H9 (cell line): ENCODE data around the gene SOCS1. TPM values are rescaled to one million over a fixed set of nuclear protein-coding genes. Genes with fewer than 3 reads are reported as not detected.

Experiments used
- DNase-seq: peaks from one replicate; pipeline ENCODE4 v3.0.0-alpha.2; 2017
- H2AFZ ChIP-seq: one replicate; pipeline ENCODE4 v1.6.1; 2013; ENCODE audit warnings: mild to moderate bottlenecking, low read length, control low read depth, moderate library complexity
- H2AK5ac ChIP-seq: 2 replicates; pipeline ENCODE4 v1.6.1; 2013; ENCODE audit warnings: low read length, control low read depth, mixed read lengths; ENCODE audit not compliant: insufficient read length
- H2BK120ac ChIP-seq: one replicate; pipeline ENCODE4 v1.6.1; 2013; ENCODE audit warnings: low read depth, mild to moderate bottlenecking, low read length, control low read depth, inconsistent platforms; ENCODE audit not compliant: poor library complexity, severe bottlenecking
- H2BK12ac ChIP-seq: 2 replicates; pipeline ENCODE4 v1.6.1; 2013; ENCODE audit warnings: low read length, control low read depth, mixed read lengths, low read depth; ENCODE audit not compliant: insufficient read length
- H2BK15ac ChIP-seq: 2 replicates; pipeline ENCODE4 v1.6.1; 2013; ENCODE audit warnings: low read depth, low read length, control low read depth
- H2BK20ac ChIP-seq: one replicate; pipeline ENCODE4 v1.6.1; 2013; ENCODE audit warnings: low read depth, mild to moderate bottlenecking, low read length, control low read depth, inconsistent platforms; ENCODE audit not compliant: poor library complexity, severe bottlenecking
- H2BK5ac ChIP-seq: 2 replicates; pipeline ENCODE4 v1.6.1; 2013; ENCODE audit warnings: low read length, control low read depth, mixed read lengths; ENCODE audit not compliant: insufficient read length
- H3K14ac ChIP-seq: 2 replicates; pipeline ENCODE4 v1.6.1; 2013; ENCODE audit warnings: low read length, control low read depth; ENCODE audit not compliant: insufficient read depth
- H3K18ac ChIP-seq: 2 replicates; pipeline ENCODE4 v1.6.1; 2013; ENCODE audit warnings: low read depth, mild to moderate bottlenecking, mixed read lengths, low read length, control low read depth; ENCODE audit not compliant: insufficient read length
- H3K23ac ChIP-seq: 2 replicates; pipeline ENCODE4 v1.6.1; 2013; ENCODE audit warnings: low read length, control low read depth, mixed read lengths, low read depth; ENCODE audit not compliant: insufficient read length
- H3K23me2 ChIP-seq: 2 replicates; pipeline ENCODE4 v1.6.1; 2013; ENCODE audit warnings: low read depth, mild to moderate bottlenecking, mixed read lengths, low read length, control low read depth; ENCODE audit not compliant: insufficient read length, poor library complexity, severe bottlenecking
- H3K27ac ChIP-seq: 2 replicates; pipeline ENCODE4 v1.5.1; 2013; ENCODE audit warnings: low read length, control low read depth, mixed read lengths, low read depth; ENCODE audit not compliant: insufficient read length
- H3K27me3 ChIP-seq: 2 replicates; pipeline ENCODE4 v1.6.1; 2013; ENCODE audit warnings: low read length, control low read depth, inconsistent platforms; ENCODE audit not compliant: insufficient read depth
- H3K4ac ChIP-seq: 2 replicates; pipeline ENCODE4 v1.6.1; 2013; ENCODE audit warnings: low read depth, mild to moderate bottlenecking, control low read depth, inconsistent platforms, low read length, moderate library complexity
- H3K4me1 ChIP-seq: 2 replicates; pipeline ENCODE4 v1.6.1; 2013; ENCODE audit warnings: low read length, control low read depth, inconsistent platforms; ENCODE audit not compliant: insufficient read depth
- H3K4me2 ChIP-seq: 2 replicates; pipeline ENCODE4 v1.6.1; 2013; ENCODE audit warnings: low read length, control low read depth, mixed read lengths; ENCODE audit not compliant: insufficient read length, insufficient read depth
- H3K56ac ChIP-seq: 2 replicates; pipeline ENCODE4 v1.6.1; 2013; ENCODE audit warnings: low read depth, mild to moderate bottlenecking, mixed read lengths, low read length, control low read depth; ENCODE audit not compliant: insufficient read length
- H3K79me1 ChIP-seq: 2 replicates; pipeline ENCODE4 v1.6.1; 2013; ENCODE audit warnings: low read depth, mild to moderate bottlenecking, moderate library complexity, low read length, control low read depth, inconsistent platforms; ENCODE audit not compliant: insufficient read depth, poor library complexity, severe bottlenecking
- H3K79me2 ChIP-seq: 2 replicates; pipeline ENCODE4 v1.6.1; 2013; ENCODE audit warnings: low read length, control low read depth, inconsistent platforms; ENCODE audit not compliant: insufficient read depth
- H3K9ac ChIP-seq: 2 replicates; pipeline ENCODE4 v1.6.1; 2013; ENCODE audit warnings: low read length, control low read depth, mixed read lengths; ENCODE audit not compliant: insufficient read length; ENCODE audit errors: extremely low read depth
- H3K9me3 ChIP-seq: one replicate; pipeline ENCODE4 v1.6.1; 2013; ENCODE audit warnings: low read depth, low read length, inconsistent platforms; ENCODE audit not compliant: control insufficient read depth
- H3T11ph ChIP-seq: one replicate; pipeline ENCODE4 v1.6.1; 2013; ENCODE audit warnings: mild to moderate bottlenecking, low read length, control low read depth, inconsistent platforms
- H4K20me1 ChIP-seq: one replicate; pipeline ENCODE4 v1.6.1; 2013; ENCODE audit not compliant: control insufficient read depth, insufficient read length, insufficient read depth
- H4K5ac ChIP-seq: 2 replicates; pipeline ENCODE4 v1.6.1; 2013; ENCODE audit warnings: low read depth, mild to moderate bottlenecking, mixed read lengths, low read length, control low read depth; ENCODE audit not compliant: insufficient read length
- H4K8ac ChIP-seq: replicated peaks from 2 replicates; pipeline ENCODE4 v1.6.1; 2013; ENCODE audit warnings: low read length, control low read depth, mixed read lengths, low read depth; ENCODE audit not compliant: insufficient read length
- H4K91ac ChIP-seq: 2 replicates; pipeline ENCODE4 v1.6.1; 2013; ENCODE audit warnings: low read depth, mild to moderate bottlenecking, moderate library complexity, mixed read lengths, low read length, control low read depth; ENCODE audit not compliant: insufficient read length
- H3K27ac Mint-ChIP-seq, 3 experiments: 2 replicates in 2 of 3; 3 replicates in 1 of 3; pipeline ENCODE4 v1.8.0; 2020 to 2021; ENCODE audit warnings: mixed read lengths in 3 of 3, mild to moderate bottlenecking in 1 of 3, moderate library complexity in 1 of 3
- H3K27me3 Mint-ChIP-seq: 2 replicates; pipeline ENCODE4 v1.8.0; 2021; ENCODE audit warnings: low read depth, mild to moderate bottlenecking, moderate library complexity, mixed read lengths
- H3K36me3 Mint-ChIP-seq, 3 experiments: 2 replicates in 2 of 3; 3 replicates in 1 of 3; pipeline ENCODE4 v1.8.0; 2020 to 2021; ENCODE audit warnings: low read depth in 3 of 3, mixed read lengths in 3 of 3; ENCODE audit not compliant: insufficient read depth in 1 of 3
- H3K4me1 Mint-ChIP-seq, 2 experiments: 2 replicates each; pipeline ENCODE4 v1.8.0; 2020; ENCODE audit warnings: mixed read lengths in 2 of 2
- H3K4me3 Mint-ChIP-seq, 2 experiments: 2 replicates in 1 of 2; 3 replicates in 1 of 2; pipeline ENCODE4 v1.8.0; 2020 to 2021; ENCODE audit warnings: mild to moderate bottlenecking in 2 of 2, mixed read lengths in 2 of 2, moderate library complexity in 1 of 2
- H3K9me3 Mint-ChIP-seq, 2 experiments: 2 replicates in 1 of 2; 3 replicates in 1 of 2; pipeline ENCODE4 v1.8.0; 2020; ENCODE audit warnings: mild to moderate bottlenecking in 2 of 2, mixed read lengths in 2 of 2, moderate library complexity in 1 of 2
- CTCF ChIP-seq: fragments of 200-600 bp; sonication (generic); conservative IDR thresholded peaks from 3 replicates; pipeline ENCODE4 v1.8.0; 2021; ENCODE audit warnings: antibody characterized with exemption, mild to moderate bottlenecking
- WGBS: extraction: QIAGEN DNeasy Blood & Tissue Kit; methylation state at CpG from one replicate; pipeline ENCODE4 v1.1.7; 2013; ENCODE audit warnings: missing lambda C conversion rate, low lambda C conversion rate, mixed read lengths; ENCODE audit not compliant: insufficient read length; ENCODE audit errors: extremely low coverage; 5-methylcytosine and 5-hydroxymethylcytosine counted together
- total RNA-seq: library from RNA; stranded (reverse); gene quantifications from 2 replicates; pipeline ENCODE4 v1.2.1, GENCODE V29; 2021

The SOCS1 gene
- total RNA-seq, 1 experiment from 2014 or later: 11.0 TPM

GRCh38 chr16:11272484-11272883 is 16.5 kb upstream of the SOCS1 start:
- no peak for TF ChIP-seq CTCF
- Histone ChIP-seq H3T11ph (no peak overlapping the region), H2BK15ac (no peak overlapping the region), H3K27me3 (no peaks in the 10 kb centered on the region), H2BK120ac (no peak overlapping the region), H4K20me1 (no peaks in the 10 kb centered on the region), H2BK12ac (no peak overlapping the region), H3K27ac (no peak overlapping the region), H4K91ac (no peak overlapping the region), H3K23ac (no peak overlapping the region), H3K79me2 (no peaks in the 10 kb centered on the region), H2AFZ (no peak overlapping the region), H3K23me2 (no peaks in the 10 kb centered on the region), H4K5ac (no peak overlapping the region), H3K9me3 (no peaks in the 10 kb centered on the region), H2BK5ac (no peak overlapping the region), H3K18ac (no peak overlapping the region), H3K56ac (no peak overlapping the region), H3K4me2 (no peak overlapping the region), H2AK5ac (no peak overlapping the region), H3K79me1 (no peaks in the 10 kb centered on the region), H2BK20ac (no peak overlapping the region), H3K14ac (no peak overlapping the region), H3K4ac (no peak overlapping the region), H3K9ac (no peak overlapping the region), H4K8ac (no peak overlapping the region), H3K4me1 (no peaks in the 10 kb centered on the region)
- no peaks in the 10 kb centered on the region for H3K36me3 Mint-ChIP-seq
- peaks cover 0 to 2% of the 10 kb centered on the region in 2 experiments; a peak in 3 of 5 replicates for H3K9me3 Mint-ChIP-seq
- H3K27me3 Mint-ChIP-seq: peaks cover 2% of the 10 kb centered on the region
- no peak overlapping the region for H3K4me3 Mint-ChIP-seq
- no peak for DNase-seq
- peaks cover 6 to 10% of the 10 kb centered on the region in 2 experiments for H3K4me1 Mint-ChIP-seq
- peak overlapping the region in 1 of 3 experiments; percentile 11; a peak in 1 of 7 replicates for H3K27ac Mint-ChIP-seq
- WGBS: no CpG with 5 or more reads among the region's 6 CpGs
